ENCODE results near the gene KMO.

KMO gene

GRCh38 chr1:241631674-241632073 lies 99.5 kb downstream of the KMO start:
- Histone ChIP-seq H3K4me3 (no peak overlapping the region), H3K9ac (peak overlapping the region in 1 of 11 experiments; percentile 21; a peak in 1 of 22 replicates), H3K4me2 (peak overlapping the region; percentile 3 to 60 (median 45); a peak in 21 of 22 replicates), H3K36me3 (peaks cover 0 to 59% (median 38%) of the 10 kb centered on the region in 11 experiments; a peak in 19 of 22 replicates), H4K20me1 (peaks cover 0 to 4% (median 0%) of the 10 kb centered on the region in 11 experiments; a peak in 3 of 22 replicates), H3K9me3 (replicated peaks in 1 of 11) (peaks cover 0 to 11% (median 4%) of the 10 kb centered on the region in 11 experiments; a peak in 9 of 22 replicates), H3K4me1 (peaks cover 42 to 93% (median 77%) of the 10 kb centered on the region in 10 experiments), H3K27ac (peak overlapping the region in 2 of 11 experiments; percentile 5 to 12; a peak in 1 of 22 replicates), H3K27me3 (no peaks in the 10 kb centered on the region)
- no peak for TF ChIP-seq Cebpa-rat (IDR thresholded peaks at IDR 0.05)

- Histone ChIP-seq H3K9ac (no peak overlapping the region), H3K9me3 (replicated peaks in 1 of 11) (peaks cover 0 to 11% (median 4%) of the 10 kb centered on the region in 11 experiments; a peak in 9 of 22 replicates), H3K27me3 (no peaks in the 10 kb centered on the region), H3K36me3 (peaks cover 0 to 60% (median 45%) of the 10 kb centered on the region in 11 experiments; a peak in 19 of 22 replicates), H3K4me1 (peaks cover 52 to 98% (median 82%) of the 10 kb centered on the region in 10 experiments), H4K20me1 (peaks cover 0 to 17% (median 6%) of the 10 kb centered on the region in 11 experiments; a peak in 11 of 22 replicates), H3K27ac (no peak overlapping the region), H3K4me2 (peak overlapping the region in 2 of 11 experiments; percentile 49 to 55; a peak in 4 of 22 replicates), H3K4me3 (no peak overlapping the region)
- no peak for TF ChIP-seq Cebpa-rat (IDR thresholded peaks at IDR 0.05)
Observed at GRCh38 chr1:241632987-241633386, 100.8 kb downstream of the KMO start.

GRCh38 chr1:241635556-241636152 lies 103.5 kb downstream of the KMO start:
- H3K9me3 ChIP-seq (replicated peaks in 1 of 11) = peaks cover 0 to 11% (median 4%) of the 10 kb centered on the region in 11 experiments; a peak in 9 of 22 replicates
- H3K4me2 ChIP-seq = peak overlapping the region; percentile 75 to 98 (median 89)
- peaks cover 0 to 24% (median 12%) of the 10 kb centered on the region in 11 experiments; a peak in 11 of 22 replicates for H4K20me1 ChIP-seq
- H3K4me1 ChIP-seq = peaks cover 55 to 82% (median 68%) of the 10 kb centered on the region in 10 experiments
- H3K27ac ChIP-seq = peak overlapping the region in 7 of 11 experiments; percentile 6 to 63 (median 35); a peak in 11 of 22 replicates
- TF ChIP-seq Cebpa-rat (IDR thresholded peaks at IDR 0.05) = no peak
- peak overlapping the region in 3 of 10 experiments; percentile 1 to 25 (median 24); a peak in 4 of 20 replicates for H3K4me3 ChIP-seq
- H3K27me3 ChIP-seq = no peaks in the 10 kb centered on the region
- H3K9ac ChIP-seq = no peak overlapping the region
- peaks cover 0 to 60% (median 45%) of the 10 kb centered on the region in 11 experiments; a peak in 19 of 22 replicates for H3K36me3 ChIP-seq

GRCh38 chr1:241636291-241636690 lies 104.1 kb downstream of the KMO start:
- H3K4me2 ChIP-seq = peak overlapping the region; percentile 75 to 98 (median 89); a peak in 19 of 22 replicates
- H3K4me1 ChIP-seq = peaks cover 61 to 82% (median 70%) of the 10 kb centered on the region in 10 experiments
- H3K27ac ChIP-seq = no peak overlapping the region; a peak in 1 of 22 replicates
- H3K9me3 ChIP-seq (replicated peaks in 1 of 11) = peaks cover 0 to 11% (median 4%) of the 10 kb centered on the region in 11 experiments; a peak in 9 of 22 replicates
- no peaks in the 10 kb centered on the region for H3K27me3 ChIP-seq
- 0 out of 20 replicates have a peak overlapping the region, but pooled peaks of 1 of the 10 experiments have one; percentile 86 for H3K4me3 ChIP-seq
- no peak overlapping the region for H3K9ac ChIP-seq
- H4K20me1 ChIP-seq = peaks cover 0 to 24% (median 12%) of the 10 kb centered on the region in 11 experiments; a peak in 11 of 22 replicates
- peaks cover 0 to 60% (median 45%) of the 10 kb centered on the region in 11 experiments; a peak in 19 of 22 replicates for H3K36me3 ChIP-seq
- TF ChIP-seq Cebpa-rat (IDR thresholded peaks at IDR 0.05) = no peak

GRCh38 chr1:241637046-241637590 lies 104.9 kb downstream of the KMO start:
- H3K27ac ChIP-seq = peak overlapping the region in 3 of 11 experiments; percentile 11 to 94 (median 14); a peak in 2 of 22 replicates
- H3K4me2 ChIP-seq = peak overlapping the region; percentile 75 to 98 (median 89)
- H3K36me3 ChIP-seq = peaks cover 0 to 54% (median 42%) of the 10 kb centered on the region in 11 experiments; a peak in 19 of 22 replicates
- no peak for TF ChIP-seq Cebpa-rat (IDR thresholded peaks at IDR 0.05)
- peak overlapping the region in 9 of 10 experiments; percentile 81 to 96 (median 93); a peak in 17 of 20 replicates for H3K4me3 ChIP-seq
- H4K20me1 ChIP-seq = peaks cover 0 to 24% (median 12%) of the 10 kb centered on the region in 11 experiments; a peak in 11 of 22 replicates
- H3K4me1 ChIP-seq = peaks cover 57 to 80% (median 65%) of the 10 kb centered on the region in 10 experiments
- H3K9me3 ChIP-seq (replicated peaks in 1 of 11) = peaks cover 0 to 15% (median 8%) of the 10 kb centered on the region in 11 experiments; a peak in 13 of 22 replicates
- no peaks in the 10 kb centered on the region for H3K27me3 ChIP-seq
- no peak overlapping the region for H3K9ac ChIP-seq

- H3K4me1 ChIP-seq = peaks cover 53 to 75% (median 61%) of the 10 kb centered on the region in 10 experiments
- TF ChIP-seq Cebpa-rat (IDR thresholded peaks at IDR 0.05) = no peak
- peak overlapping the region; percentile 81 to 96 (median 94) for H3K4me3 ChIP-seq
- peaks cover under 1 to 20% (median 11%) of the 10 kb centered on the region in 11 experiments; a peak in 14 of 22 replicates for H3K9me3 ChIP-seq (replicated peaks in 1 of 11)
- H3K9ac ChIP-seq = peak overlapping the region in 9 of 11 experiments; percentile 90 to 97 (median 95); a peak in 14 of 22 replicates
- H3K27ac ChIP-seq = peak overlapping the region in 6 of 11 experiments; percentile 14 to 96 (median 94); a peak in 12 of 22 replicates
- peaks cover 0 to 49% (median 37%) of the 10 kb centered on the region in 11 experiments; a peak in 18 of 22 replicates for H3K36me3 ChIP-seq
- peaks cover 0 to 24% (median 12%) of the 10 kb centered on the region in 11 experiments; a peak in 11 of 22 replicates for H4K20me1 ChIP-seq
- no peaks in the 10 kb centered on the region for H3K27me3 ChIP-seq
- peak overlapping the region; percentile 75 to 98 (median 89) for H3K4me2 ChIP-seq
Observed at GRCh38 chr1:241637604-241638003, 105.4 kb downstream of the KMO start.

- peak overlapping the region; percentile 81 to 96 (median 94) for H3K4me3 ChIP-seq
- H3K4me1 ChIP-seq = peaks cover 53 to 69% (median 61%) of the 10 kb centered on the region in 10 experiments
- peak overlapping the region; percentile 90 to 97 (median 95); a peak in 20 of 22 replicates for H3K9ac ChIP-seq
- peaks cover 0 to 43% (median 31%) of the 10 kb centered on the region in 11 experiments; a peak in 18 of 22 replicates for H3K36me3 ChIP-seq
- peaks cover 4 to 21% (median 14%) of the 10 kb centered on the region in 11 experiments; a peak in 16 of 22 replicates for H3K9me3 ChIP-seq (replicated peaks in 1 of 11)
- peak overlapping the region; percentile 75 to 98 (median 89) for H3K4me2 ChIP-seq
- H3K27ac ChIP-seq = peak overlapping the region in 8 of 11 experiments; percentile 6 to 96 (median 94); a peak in 13 of 22 replicates
- H3K27me3 ChIP-seq = no peaks in the 10 kb centered on the region
- H4K20me1 ChIP-seq = peaks cover 0 to 24% (median 12%) of the 10 kb centered on the region in 11 experiments; a peak in 11 of 22 replicates
- TF ChIP-seq Cebpa-rat (IDR thresholded peaks at IDR 0.05) = no peak
Observed at GRCh38 chr1:241638099-241638682, 106.0 kb downstream of the KMO start.
